WTC11 (cell line): ENCODE results near the gene SIGMAR1.

Experiments used
- CREB1 ChIP-seq: sonication (generic); formaldehyde crosslinking; IDR thresholded peaks from 2 replicates; pipeline ENCODE4 v1.8.0; 2023; ENCODE audit warnings: mild to moderate bottlenecking, missing genetic modification reagents
- CREM ChIP-seq: sonication (generic); formaldehyde crosslinking; IDR thresholded peaks from 2 replicates; pipeline ENCODE4 v1.8.1; 2022; ENCODE audit warnings: mild to moderate bottlenecking, missing genetic modification reagents, moderate library complexity
- E2F5 ChIP-seq: sonication (generic); formaldehyde crosslinking; IDR thresholded peaks from 2 replicates; pipeline ENCODE4 v1.8.1; 2022; ENCODE audit warnings: mild to moderate bottlenecking, moderate library complexity, missing genetic modification reagents
- ETV6 ChIP-seq: sonication (generic); formaldehyde crosslinking; IDR thresholded peaks from 2 replicates; pipeline ENCODE4 v1.8.1; 2022; ENCODE audit warnings: mild to moderate bottlenecking, missing genetic modification reagents
- KAT7 ChIP-seq: sonication (generic); formaldehyde crosslinking; IDR thresholded peaks from 2 replicates; pipeline ENCODE4 v1.8.1; 2023; ENCODE audit warnings: missing genetic modification reagents, mild to moderate bottlenecking, borderline replicate concordance
- PRDM15 ChIP-seq: sonication (generic); formaldehyde crosslinking; IDR thresholded peaks from 2 replicates; pipeline ENCODE4 v1.8.0; 2022; ENCODE audit warnings: missing genetic modification reagents
- SP1 ChIP-seq: sonication (generic); formaldehyde crosslinking; conservative IDR thresholded peaks from 2 replicates; pipeline ENCODE4 v1.8.1; 2022; ENCODE audit warnings: missing genetic modification reagents
- TEAD4 ChIP-seq: sonication (generic); formaldehyde crosslinking; IDR thresholded peaks from 2 replicates; pipeline ENCODE4 v1.8.0; 2022; ENCODE audit warnings: mild to moderate bottlenecking, missing genetic modification reagents
- ZNF121 ChIP-seq: sonication (generic); formaldehyde crosslinking; IDR thresholded peaks from 2 replicates; pipeline ENCODE4 v1.8.0; 2023; ENCODE audit warnings: missing genetic modification reagents
- ZNF138 ChIP-seq: sonication (generic); formaldehyde crosslinking; conservative IDR thresholded peaks from 2 replicates; pipeline ENCODE4 v1.8.1; 2022; ENCODE audit warnings: mild to moderate bottlenecking, moderate library complexity, missing genetic modification reagents
- TF ChIP-seq, protein P1 (sequence below): fragments of 200-600 bp; IDR thresholded peaks from 2 replicates; pipeline ENCODE4 v1.8.0; 2022; ENCODE audit warnings: antibody characterized with exemption
- TF ChIP-seq, protein P2 (sequence below): sonication (generic); formaldehyde crosslinking; IDR thresholded peaks from 2 replicates; pipeline ENCODE4 v1.8.1; 2023; ENCODE audit warnings: mild to moderate bottlenecking, missing genetic modification reagents, moderate library complexity
- TF ChIP-seq, protein P3 (sequence below): sonication (generic); formaldehyde crosslinking; conservative IDR thresholded peaks from 2 replicates; pipeline ENCODE4 v1.8.1; 2023; ENCODE audit warnings: mild to moderate bottlenecking, low read depth, missing genetic modification reagents, moderate library complexity
- TF ChIP-seq, protein P4 (sequence below): sonication (generic); formaldehyde crosslinking; IDR thresholded peaks from 2 replicates; pipeline ENCODE4 v1.8.0; 2022; ENCODE audit warnings: mild to moderate bottlenecking, missing genetic modification reagents

- no peak for TF ChIP-seq CREM (CRISPR knock-in tag)
- TF ChIP-seq TEAD4 (CRISPR knock-in tag) = no peak
- no peak for TF ChIP-seq KAT7 (CRISPR knock-in tag)
- no peak for TF ChIP-seq PRDM15 (CRISPR knock-in tag)
- TF ChIP-seq, protein P1, sequence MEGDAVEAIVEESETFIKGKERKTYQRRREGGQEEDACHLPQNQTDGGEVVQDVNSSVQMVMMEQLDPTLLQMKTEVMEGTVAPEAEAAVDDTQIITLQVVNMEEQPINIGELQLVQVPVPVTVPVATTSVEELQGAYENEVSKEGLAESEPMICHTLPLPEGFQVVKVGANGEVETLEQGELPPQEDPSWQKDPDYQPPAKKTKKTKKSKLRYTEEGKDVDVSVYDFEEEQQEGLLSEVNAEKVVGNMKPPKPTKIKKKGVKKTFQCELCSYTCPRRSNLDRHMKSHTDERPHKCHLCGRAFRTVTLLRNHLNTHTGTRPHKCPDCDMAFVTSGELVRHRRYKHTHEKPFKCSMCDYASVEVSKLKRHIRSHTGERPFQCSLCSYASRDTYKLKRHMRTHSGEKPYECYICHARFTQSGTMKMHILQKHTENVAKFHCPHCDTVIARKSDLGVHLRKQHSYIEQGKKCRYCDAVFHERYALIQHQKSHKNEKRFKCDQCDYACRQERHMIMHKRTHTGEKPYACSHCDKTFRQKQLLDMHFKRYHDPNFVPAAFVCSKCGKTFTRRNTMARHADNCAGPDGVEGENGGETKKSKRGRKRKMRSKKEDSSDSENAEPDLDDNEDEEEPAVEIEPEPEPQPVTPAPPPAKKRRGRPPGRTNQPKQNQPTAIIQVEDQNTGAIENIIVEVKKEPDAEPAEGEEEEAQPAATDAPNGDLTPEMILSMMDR = no peak
- TF ChIP-seq ETV6 (CRISPR knock-in tag) = no peak
- no peak for TF ChIP-seq E2F5
- TF ChIP-seq, protein P2, sequence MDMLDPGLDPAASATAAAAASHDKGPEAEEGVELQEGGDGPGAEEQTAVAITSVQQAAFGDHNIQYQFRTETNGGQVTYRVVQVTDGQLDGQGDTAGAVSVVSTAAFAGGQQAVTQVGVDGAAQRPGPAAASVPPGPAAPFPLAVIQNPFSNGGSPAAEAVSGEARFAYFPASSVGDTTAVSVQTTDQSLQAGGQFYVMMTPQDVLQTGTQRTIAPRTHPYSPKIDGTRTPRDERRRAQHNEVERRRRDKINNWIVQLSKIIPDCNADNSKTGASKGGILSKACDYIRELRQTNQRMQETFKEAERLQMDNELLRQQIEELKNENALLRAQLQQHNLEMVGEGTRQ (CRISPR knock-in tag) = no peak
- TF ChIP-seq ZNF121 (CRISPR knock-in tag) = no peak
- no peak for TF ChIP-seq SP1 (CRISPR knock-in tag)
- no peak for TF ChIP-seq ZNF138
- TF ChIP-seq CREB1 (CRISPR knock-in tag) = no peak
- TF ChIP-seq, protein P3, sequence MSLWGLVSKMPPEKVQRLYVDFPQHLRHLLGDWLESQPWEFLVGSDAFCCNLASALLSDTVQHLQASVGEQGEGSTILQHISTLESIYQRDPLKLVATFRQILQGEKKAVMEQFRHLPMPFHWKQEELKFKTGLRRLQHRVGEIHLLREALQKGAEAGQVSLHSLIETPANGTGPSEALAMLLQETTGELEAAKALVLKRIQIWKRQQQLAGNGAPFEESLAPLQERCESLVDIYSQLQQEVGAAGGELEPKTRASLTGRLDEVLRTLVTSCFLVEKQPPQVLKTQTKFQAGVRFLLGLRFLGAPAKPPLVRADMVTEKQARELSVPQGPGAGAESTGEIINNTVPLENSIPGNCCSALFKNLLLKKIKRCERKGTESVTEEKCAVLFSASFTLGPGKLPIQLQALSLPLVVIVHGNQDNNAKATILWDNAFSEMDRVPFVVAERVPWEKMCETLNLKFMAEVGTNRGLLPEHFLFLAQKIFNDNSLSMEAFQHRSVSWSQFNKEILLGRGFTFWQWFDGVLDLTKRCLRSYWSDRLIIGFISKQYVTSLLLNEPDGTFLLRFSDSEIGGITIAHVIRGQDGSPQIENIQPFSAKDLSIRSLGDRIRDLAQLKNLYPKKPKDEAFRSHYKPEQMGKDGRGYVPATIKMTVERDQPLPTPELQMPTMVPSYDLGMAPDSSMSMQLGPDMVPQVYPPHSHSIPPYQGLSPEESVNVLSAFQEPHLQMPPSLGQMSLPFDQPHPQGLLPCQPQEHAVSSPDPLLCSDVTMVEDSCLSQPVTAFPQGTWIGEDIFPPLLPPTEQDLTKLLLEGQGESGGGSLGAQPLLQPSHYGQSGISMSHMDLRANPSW = no peak
- TF ChIP-seq, protein P4, sequence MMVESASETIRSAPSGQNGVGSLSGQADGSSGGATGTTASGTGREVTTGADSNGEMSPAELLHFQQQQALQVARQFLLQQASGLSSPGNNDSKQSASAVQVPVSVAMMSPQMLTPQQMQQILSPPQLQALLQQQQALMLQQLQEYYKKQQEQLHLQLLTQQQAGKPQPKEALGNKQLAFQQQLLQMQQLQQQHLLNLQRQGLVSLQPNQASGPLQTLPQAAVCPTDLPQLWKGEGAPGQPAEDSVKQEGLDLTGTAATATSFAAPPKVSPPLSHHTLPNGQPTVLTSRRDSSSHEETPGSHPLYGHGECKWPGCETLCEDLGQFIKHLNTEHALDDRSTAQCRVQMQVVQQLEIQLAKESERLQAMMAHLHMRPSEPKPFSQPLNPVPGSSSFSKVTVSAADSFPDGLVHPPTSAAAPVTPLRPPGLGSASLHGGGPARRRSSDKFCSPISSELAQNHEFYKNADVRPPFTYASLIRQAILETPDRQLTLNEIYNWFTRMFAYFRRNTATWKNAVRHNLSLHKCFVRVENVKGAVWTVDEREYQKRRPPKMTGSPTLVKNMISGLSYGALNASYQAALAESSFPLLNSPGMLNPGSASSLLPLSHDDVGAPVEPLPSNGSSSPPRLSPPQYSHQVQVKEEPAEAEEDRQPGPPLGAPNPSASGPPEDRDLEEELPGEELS (CRISPR knock-in tag) = no peak
These were observed 5.1 kb upstream of the SIGMAR1 start for GRCh38 chr9:34642679-34643078.
